K562 (cell line): Measurements from ENCODE around the gene MYL10. TPM values are rescaled to one million over a fixed set of nuclear protein-coding genes. Genes with fewer than 3 reads are reported as not detected.

Experiments
- ASH1L ChIP-seq: fragments of 450-650 bp; IDR thresholded peaks from 2 replicates; pipeline ENCODE4 v1.6.1; 2018; ENCODE audit warnings: borderline replicate concordance, mild to moderate bottlenecking, low read depth; ENCODE audit not compliant: partially characterized antibody
- CC2D1A ChIP-seq: fragments of 450-650 bp; IDR thresholded peaks from 2 replicates; pipeline ENCODE4 v1.6.1; 2017; ENCODE audit warnings: mild to moderate bottlenecking
- CHD1 ChIP-seq: fragments of 200-600 bp; sonication (generic); IDR thresholded peaks from one replicate; pipeline ENCODE4 v1.6.1; 2012; ENCODE audit warnings: mild to moderate bottlenecking, moderate library complexity, low read length, inconsistent platforms
- FOXA3 ChIP-seq, 2 experiments: fragments of 450-650 bp in 1 of 2; sonication (generic) in 1 of 2; formaldehyde crosslinking; IDR thresholded peaks in 1 of 2; conservative IDR thresholded peaks in 1 of 2; 2 replicates each; pipeline versions ENCODE4 v1.4.0 to v1.8.0; 2020 to 2022; ENCODE audit warnings: mild to moderate bottlenecking in 2 of 2, missing genetic modification reagents in 1 of 2
- FOXK1 ChIP-seq: sonication (generic); formaldehyde crosslinking; IDR thresholded peaks from 2 replicates; pipeline ENCODE4 v1.8.0; 2022; ENCODE audit warnings: missing genetic modification reagents, mild to moderate bottlenecking, borderline replicate concordance
- FOXK2 ChIP-seq, 2 experiments: fragments of 450-650 bp; IDR thresholded peaks in 1 of 2; conservative IDR thresholded peaks in 1 of 2; 2 replicates each; pipeline ENCODE4 v1.6.1; 2016; ENCODE audit warnings: low read depth in 2 of 2, mild to moderate bottlenecking in 1 of 2
- KAT7 ChIP-seq: sonication (generic); formaldehyde crosslinking; IDR thresholded peaks from 2 replicates; pipeline ENCODE4 v1.8.0; 2022; ENCODE audit warnings: missing genetic modification reagents, mild to moderate bottlenecking, borderline replicate concordance
- NFATC3 ChIP-seq: fragments of 450-650 bp; IDR thresholded peaks from 2 replicates; pipeline ENCODE4 v1.6.1; 2017; ENCODE audit warnings: mild to moderate bottlenecking
- PCBP1 ChIP-seq: fragments of 200-400 bp; formaldehyde crosslinking; IDR thresholded peaks from 2 replicates; pipeline ENCODE4 v1.6.1; 2018; ENCODE audit warnings: mild to moderate bottlenecking, low read depth, low read length; ENCODE audit not compliant: poor library complexity, severe bottlenecking
- TBP ChIP-seq: optimal IDR thresholded peaks from 2 replicates; pipeline ENCODE3; 2011; ENCODE audit warnings: low read depth, low read length, improper control_type of control experiment
- TFAM ChIP-seq: fragments of 250-450 bp; sonication (Bioruptor Pico); conservative IDR thresholded peaks from 2 replicates; pipeline ENCODE4 v1.5.0; 2021; ENCODE audit warnings: mild to moderate bottlenecking, moderate library complexity
- ZNF146 ChIP-seq: IDR thresholded peaks from one replicate; pipeline ENCODE4 v1.6.1; 2018; ENCODE audit warnings: missing compliant biosample characterization; ENCODE audit not compliant: unreplicated experiment
- ZNF717 ChIP-seq: fragments of 250-450 bp; sonication (Bioruptor Pico); IDR thresholded peaks from 2 replicates; pipeline ENCODE4 v1.5.0; 2021
- ZNF75A ChIP-seq: fragments of 450-650 bp; formaldehyde crosslinking; IDR thresholded peaks from 2 replicates; pipeline ENCODE4 v1.4.0; 2020; ENCODE audit warnings: mild to moderate bottlenecking
- polyA plus RNA-seq, 8 experiments: library from polyadenylated mRNA; depleted of rRNA in 4 of 8; stranded (reverse) in 5 of 8; unstranded in 3 of 8; fragments of >200 nt; fragmentation: Nextera tagmentation in 2 of 8; fragmentation: Illumina TruSeq in 1 of 8; extraction: Ambion mirVana in 2 of 8; extraction: Trizol in 1 of 8; gene quantifications; 2 replicates each; pipeline versions ENCODE4 v1.2.1 to v1.2.3, GENCODE V29; 2011 to 2014; ENCODE audit warnings: inconsistent platforms in 1 of 8, missing spikeins in 1 of 8
- total RNA-seq, 7 experiments: library from RNA; depleted of rRNA in 6 of 7; stranded (reverse); fragments of >200 nt in 6 of 7; fragmentation: Illumina TruSeq in 2 of 7; extraction: Trizol in 2 of 7; gene quantifications; 2 replicates each; pipeline versions ENCODE4 v1.2.1 to v1.2.3, GENCODE V29; 2011 to 2021; ENCODE audit warnings: low replicate concordance in 1 of 7
- TF ChIP-seq, protein P1 (sequence below): fragments of 450-650 bp; IDR thresholded peaks from 2 replicates; pipeline ENCODE4 v1.6.1; 2018; ENCODE audit not compliant: partially characterized antibody
- TF ChIP-seq, protein P2 (sequence below): fragments of 450-650 bp; conservative IDR thresholded peaks from 2 replicates; pipeline ENCODE4 v1.6.1; 2016; ENCODE audit warnings: missing genetic modification characterization, low read depth, mild to moderate bottlenecking, control low read depth, missing compliant biosample characterization
- TF ChIP-seq, protein P3 (sequence below): fragments of 450-650 bp; IDR thresholded peaks from 2 replicates; pipeline ENCODE4 v1.6.1; 2016
- TF ChIP-seq, protein P4 (sequence below): fragments of 250-450 bp; sonication (Bioruptor Pico); IDR thresholded peaks from 2 replicates; pipeline ENCODE4 v1.8.0; 2021; ENCODE audit warnings: moderate library complexity, mild to moderate bottlenecking, inconsistent platforms
- TF ChIP-seq, protein P5 (sequence below): sonication (generic); formaldehyde crosslinking; IDR thresholded peaks from 2 replicates; pipeline ENCODE4 v1.9.0; 2022; ENCODE audit warnings: mild to moderate bottlenecking, missing genetic modification reagents
- TF ChIP-seq, protein P6 (sequence below): IDR thresholded peaks from 2 replicates; pipeline ENCODE4 v1.6.1; 2016; ENCODE audit warnings: missing genetic modification characterization, missing compliant biosample characterization

Gene MYL10
- total and polyA plus RNA-seq, 9 of the 15 experiments (the other 6 are each of a cell fraction or from before 2014, with no cell fraction given), result not detected

DNA sequence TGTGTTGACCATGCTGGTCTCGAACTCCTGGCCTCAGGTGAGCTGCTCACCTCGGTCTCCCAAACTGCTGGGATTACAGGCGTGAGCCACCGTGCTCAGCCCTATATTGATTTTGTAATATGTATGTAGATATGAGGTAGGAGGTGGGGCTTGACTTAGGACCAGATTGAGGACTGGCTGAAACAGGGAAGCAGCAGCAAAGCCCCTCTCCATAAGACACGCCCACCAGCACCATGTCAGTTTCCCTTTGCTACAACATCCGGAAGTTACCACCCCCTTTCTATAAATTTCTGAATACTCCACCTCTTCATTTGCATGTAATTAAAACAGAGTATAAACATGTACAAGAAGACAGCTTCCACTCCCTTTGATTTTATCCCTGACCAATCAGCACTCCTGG, 47.9 kb upstream of the MYL10 start (continued):
- TF ChIP-seq, protein P1, sequence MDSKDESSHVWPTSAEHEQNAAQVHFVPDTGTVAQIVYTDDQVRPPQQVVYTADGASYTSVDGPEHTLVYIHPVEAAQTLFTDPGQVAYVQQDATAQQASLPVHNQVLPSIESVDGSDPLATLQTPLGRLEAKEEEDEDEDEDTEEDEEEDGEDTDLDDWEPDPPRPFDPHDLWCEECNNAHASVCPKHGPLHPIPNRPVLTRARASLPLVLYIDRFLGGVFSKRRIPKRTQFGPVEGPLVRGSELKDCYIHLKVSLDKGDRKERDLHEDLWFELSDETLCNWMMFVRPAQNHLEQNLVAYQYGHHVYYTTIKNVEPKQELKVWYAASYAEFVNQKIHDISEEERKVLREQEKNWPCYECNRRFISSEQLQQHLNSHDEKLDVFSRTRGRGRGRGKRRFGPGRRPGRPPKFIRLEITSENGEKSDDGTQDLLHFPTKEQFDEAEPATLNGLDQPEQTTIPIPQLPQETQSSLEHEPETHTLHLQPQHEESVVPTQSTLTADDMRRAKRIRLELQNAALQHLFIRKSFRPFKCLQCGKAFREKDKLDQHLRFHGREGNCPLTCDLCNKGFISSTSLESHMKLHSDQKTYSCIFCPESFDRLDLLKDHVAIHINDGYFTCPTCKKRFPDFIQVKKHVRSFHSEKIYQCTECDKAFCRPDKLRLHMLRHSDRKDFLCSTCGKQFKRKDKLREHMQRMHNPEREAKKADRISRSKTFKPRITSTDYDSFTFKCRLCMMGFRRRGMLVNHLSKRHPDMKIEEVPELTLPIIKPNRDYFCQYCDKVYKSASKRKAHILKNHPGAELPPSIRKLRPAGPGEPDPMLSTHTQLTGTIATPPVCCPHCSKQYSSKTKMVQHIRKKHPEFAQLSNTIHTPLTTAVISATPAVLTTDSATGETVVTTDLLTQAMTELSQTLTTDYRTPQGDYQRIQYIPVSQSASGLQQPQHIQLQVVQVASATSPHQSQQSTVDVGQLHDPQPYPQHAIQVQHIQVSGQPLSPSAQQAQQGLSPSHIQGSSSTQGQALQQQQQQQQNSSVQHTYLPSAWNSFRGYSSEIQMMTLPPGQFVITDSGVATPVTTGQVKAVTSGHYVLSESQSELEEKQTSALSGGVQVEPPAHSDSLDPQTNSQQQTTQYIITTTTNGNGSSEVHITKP, result no peak
- TF ChIP-seq, protein P2, sequence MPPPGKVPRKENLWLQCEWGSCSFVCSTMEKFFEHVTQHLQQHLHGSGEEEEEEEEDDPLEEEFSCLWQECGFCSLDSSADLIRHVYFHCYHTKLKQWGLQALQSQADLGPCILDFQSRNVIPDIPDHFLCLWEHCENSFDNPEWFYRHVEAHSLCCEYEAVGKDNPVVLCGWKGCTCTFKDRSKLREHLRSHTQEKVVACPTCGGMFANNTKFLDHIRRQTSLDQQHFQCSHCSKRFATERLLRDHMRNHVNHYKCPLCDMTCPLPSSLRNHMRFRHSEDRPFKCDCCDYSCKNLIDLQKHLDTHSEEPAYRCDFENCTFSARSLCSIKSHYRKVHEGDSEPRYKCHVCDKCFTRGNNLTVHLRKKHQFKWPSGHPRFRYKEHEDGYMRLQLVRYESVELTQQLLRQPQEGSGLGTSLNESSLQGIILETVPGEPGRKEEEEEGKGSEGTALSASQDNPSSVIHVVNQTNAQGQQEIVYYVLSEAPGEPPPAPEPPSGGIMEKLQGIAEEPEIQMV (tag), result peak; percentile 68
- TF ChIP-seq PCBP1 (no peak), FOXK1 (CRISPR knock-in tag) (no peak), FOXA3 (CRISPR knock-in tag; conservative IDR thresholded peaks at IDR 0.05 in 1 of 2, IDR thresholded peaks at IDR 0.05 in 1 of 2) (no peak), TBP (no peak), KAT7 (CRISPR knock-in tag) (no peak), FOXK2 (conservative IDR thresholded peaks at IDR 0.05 in 1 of 2, IDR thresholded peaks at IDR 0.05 in 1 of 2; ENCODE audit: low read depth in 2 of 2) (no peak), ZNF146 (CRISPR knock-in tag) (no peak), NFATC3 (no peak), ZNF75A (CRISPR knock-in tag) (no peak), TFAM (CRISPR knock-in tag) (no peak), CHD1 (no peak), CC2D1A (peak; percentile 66), ASH1L (no peak), ZNF717 (CRISPR knock-in tag) (no peak)
- TF ChIP-seq, protein P3, sequence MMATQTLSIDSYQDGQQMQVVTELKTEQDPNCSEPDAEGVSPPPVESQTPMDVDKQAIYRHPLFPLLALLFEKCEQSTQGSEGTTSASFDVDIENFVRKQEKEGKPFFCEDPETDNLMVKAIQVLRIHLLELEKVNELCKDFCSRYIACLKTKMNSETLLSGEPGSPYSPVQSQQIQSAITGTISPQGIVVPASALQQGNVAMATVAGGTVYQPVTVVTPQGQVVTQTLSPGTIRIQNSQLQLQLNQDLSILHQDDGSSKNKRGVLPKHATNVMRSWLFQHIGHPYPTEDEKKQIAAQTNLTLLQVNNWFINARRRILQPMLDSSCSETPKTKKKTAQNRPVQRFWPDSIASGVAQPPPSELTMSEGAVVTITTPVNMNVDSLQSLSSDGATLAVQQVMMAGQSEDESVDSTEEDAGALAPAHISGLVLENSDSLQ, result peak; percentile 48
- TF ChIP-seq, protein P4, sequence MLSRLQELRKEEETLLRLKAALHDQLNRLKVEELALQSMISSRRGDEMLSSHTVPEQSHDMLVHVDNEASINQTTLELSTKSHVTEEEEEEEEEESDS (CRISPR knock-in tag), result no peak
- TF ChIP-seq, protein P5, sequence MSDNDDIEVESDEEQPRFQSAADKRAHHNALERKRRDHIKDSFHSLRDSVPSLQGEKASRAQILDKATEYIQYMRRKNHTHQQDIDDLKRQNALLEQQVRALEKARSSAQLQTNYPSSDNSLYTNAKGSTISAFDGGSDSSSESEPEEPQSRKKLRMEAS (CRISPR knock-in tag), result no peak
- TF ChIP-seq, protein P6, sequence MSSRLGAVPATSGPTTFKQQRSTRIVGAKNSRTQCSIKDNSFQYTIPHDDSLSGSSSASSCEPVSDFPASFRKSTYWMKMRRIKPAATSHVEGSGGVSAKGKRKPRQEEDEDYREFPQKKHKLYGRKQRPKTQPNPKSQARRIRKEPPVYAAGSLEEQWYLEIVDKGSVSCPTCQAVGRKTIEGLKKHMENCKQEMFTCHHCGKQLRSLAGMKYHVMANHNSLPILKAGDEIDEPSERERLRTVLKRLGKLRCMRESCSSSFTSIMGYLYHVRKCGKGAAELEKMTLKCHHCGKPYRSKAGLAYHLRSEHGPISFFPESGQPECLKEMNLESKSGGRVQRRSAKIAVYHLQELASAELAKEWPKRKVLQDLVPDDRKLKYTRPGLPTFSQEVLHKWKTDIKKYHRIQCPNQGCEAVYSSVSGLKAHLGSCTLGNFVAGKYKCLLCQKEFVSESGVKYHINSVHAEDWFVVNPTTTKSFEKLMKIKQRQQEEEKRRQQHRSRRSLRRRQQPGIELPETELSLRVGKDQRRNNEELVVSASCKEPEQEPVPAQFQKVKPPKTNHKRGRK (tag), result no peak
- TF ChIP-seq, all 486 proteins: peak for 5
